ENCODE results near the gene PPFIA1. TPM values are rescaled to one million over a fixed set of nuclear protein-coding genes. Genes with fewer than 3 reads are reported as not detected.

PPFIA1 gene
- total RNA-seq, 4 donors from 2014 or later = 34.9 to 141 (median 69.7) TPM

DNA sequence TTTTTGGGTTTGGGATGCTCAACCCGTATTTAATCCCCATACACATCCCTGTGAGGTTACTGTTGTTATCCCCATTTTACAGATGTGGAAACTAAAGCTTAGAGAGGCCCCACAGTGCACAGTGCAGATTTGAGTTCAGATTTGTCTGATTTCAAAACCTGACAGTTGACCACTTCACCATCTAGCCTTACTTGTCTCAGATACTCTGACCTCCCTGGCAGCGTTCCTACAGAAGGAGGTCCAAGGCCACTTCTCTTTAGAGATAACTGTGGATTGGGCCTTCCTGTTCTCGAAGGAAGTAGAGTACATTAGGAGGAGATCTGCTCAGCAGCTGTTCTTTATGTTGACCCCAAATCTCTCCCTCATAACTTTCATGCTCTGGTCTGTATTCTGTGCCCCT is 81.2 kb downstream of the PPFIA1 start:
- Histone ChIP-seq H3K4me1 (no peaks in the 10 kb centered on the region), H3K4me3 (no peak overlapping the region), H3K9me3 (no peaks in the 10 kb centered on the region), H3K27ac (no peak overlapping the region), H3K36me3 (peaks cover 83% of the 10 kb centered on the region), H3K27me3 (no peaks in the 10 kb centered on the region)
- DNase-seq (ENCODE audit: low spot score in 2 of 2) = no peak
- WGBS = 89% methylated on average over 3 of the region's 3 CpGs
- TF ChIP-seq EP300 (IDR thresholded peaks at IDR 0.05) (no peak), POLR2A (IDR thresholded peaks at IDR 0.05) (no peak), POLR2AphosphoS5 (IDR thresholded peaks at IDR 0.05) (no peak)
- TF ChIP-seq, protein P1, sequence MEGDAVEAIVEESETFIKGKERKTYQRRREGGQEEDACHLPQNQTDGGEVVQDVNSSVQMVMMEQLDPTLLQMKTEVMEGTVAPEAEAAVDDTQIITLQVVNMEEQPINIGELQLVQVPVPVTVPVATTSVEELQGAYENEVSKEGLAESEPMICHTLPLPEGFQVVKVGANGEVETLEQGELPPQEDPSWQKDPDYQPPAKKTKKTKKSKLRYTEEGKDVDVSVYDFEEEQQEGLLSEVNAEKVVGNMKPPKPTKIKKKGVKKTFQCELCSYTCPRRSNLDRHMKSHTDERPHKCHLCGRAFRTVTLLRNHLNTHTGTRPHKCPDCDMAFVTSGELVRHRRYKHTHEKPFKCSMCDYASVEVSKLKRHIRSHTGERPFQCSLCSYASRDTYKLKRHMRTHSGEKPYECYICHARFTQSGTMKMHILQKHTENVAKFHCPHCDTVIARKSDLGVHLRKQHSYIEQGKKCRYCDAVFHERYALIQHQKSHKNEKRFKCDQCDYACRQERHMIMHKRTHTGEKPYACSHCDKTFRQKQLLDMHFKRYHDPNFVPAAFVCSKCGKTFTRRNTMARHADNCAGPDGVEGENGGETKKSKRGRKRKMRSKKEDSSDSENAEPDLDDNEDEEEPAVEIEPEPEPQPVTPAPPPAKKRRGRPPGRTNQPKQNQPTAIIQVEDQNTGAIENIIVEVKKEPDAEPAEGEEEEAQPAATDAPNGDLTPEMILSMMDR (IDR thresholded peaks at IDR 0.05) = no peak

DNA sequence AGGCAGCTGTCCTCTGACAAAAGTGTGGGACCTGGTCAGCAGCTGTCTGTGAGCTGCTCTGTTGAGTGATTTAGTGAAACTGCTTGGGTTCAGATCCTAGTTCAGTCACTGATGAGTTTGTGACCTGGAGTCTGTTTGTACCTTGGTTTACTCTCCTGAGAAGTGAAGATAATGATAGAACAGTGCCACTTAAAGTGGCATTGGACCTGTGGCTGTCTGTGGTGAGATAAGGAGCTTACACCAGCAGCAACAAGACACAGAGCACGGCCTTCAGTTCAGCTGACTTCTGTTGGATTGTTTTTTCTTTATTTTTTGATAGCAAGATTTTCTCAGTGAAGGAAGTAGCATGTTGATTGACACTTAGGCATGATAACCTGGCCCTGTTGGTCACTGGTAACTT is 81.6 kb downstream of the PPFIA1 start:
- TF ChIP-seq, protein P1 (IDR thresholded peaks at IDR 0.05) = no peak
- no peak for TF ChIP-seq POLR2AphosphoS5 (IDR thresholded peaks at IDR 0.05)
- no peak for TF ChIP-seq POLR2A (IDR thresholded peaks at IDR 0.05)
- TF ChIP-seq EP300 (IDR thresholded peaks at IDR 0.05) = no peak
- H3K9me3 ChIP-seq = no peaks in the 10 kb centered on the region
- no peaks in the 10 kb centered on the region for H3K4me1 ChIP-seq
- no peak overlapping the region for H3K4me3 ChIP-seq
- H3K27ac ChIP-seq = no peak overlapping the region
- no peaks in the 10 kb centered on the region for H3K27me3 ChIP-seq
- 89% methylated on average over 1 of the region's 1 CpG for WGBS
- peaks cover 87% of the 10 kb centered on the region for H3K36me3 ChIP-seq
- no peak for DNase-seq (ENCODE audit: low spot score in 2 of 2)

DNA sequence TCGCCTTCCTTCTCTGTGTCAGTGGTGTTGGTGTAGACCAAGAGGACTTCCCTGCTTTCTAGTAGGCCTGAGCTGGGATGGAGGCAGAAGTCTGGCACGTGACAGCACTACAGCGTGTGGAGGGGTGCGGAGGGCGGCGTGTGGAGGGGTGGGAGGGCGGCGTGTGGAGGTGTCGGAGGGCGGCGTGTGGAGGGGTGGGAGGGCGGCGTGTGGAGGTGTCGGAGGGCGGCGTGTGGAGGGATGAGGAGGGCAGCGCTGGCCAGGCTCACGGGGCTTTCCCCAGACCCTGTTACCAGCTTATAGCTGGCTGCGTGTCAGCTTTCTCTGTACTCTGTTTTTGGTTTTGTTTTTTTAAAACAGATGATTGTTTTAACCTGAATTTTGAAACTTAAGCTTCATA is 82.1 kb downstream of the PPFIA1 start:
- TF ChIP-seq POLR2A (IDR thresholded peaks at IDR 0.05) (no peak), EP300 (IDR thresholded peaks at IDR 0.05) (no peak), POLR2AphosphoS5 (IDR thresholded peaks at IDR 0.05) (no peak)
- TF ChIP-seq, protein P1 (IDR thresholded peaks at IDR 0.05) = no peak
- Histone ChIP-seq H3K27ac (no peak overlapping the region), H3K4me3 (no peak overlapping the region), H3K9me3 (no peaks in the 10 kb centered on the region), H3K36me3 (peaks cover 87% of the 10 kb centered on the region), H3K4me1 (no peaks in the 10 kb centered on the region), H3K27me3 (no peaks in the 10 kb centered on the region)
- no peak for DNase-seq (ENCODE audit: low spot score in 2 of 2)
- 90% methylated on average over 19 of the region's 19 CpGs for WGBS

DNA sequence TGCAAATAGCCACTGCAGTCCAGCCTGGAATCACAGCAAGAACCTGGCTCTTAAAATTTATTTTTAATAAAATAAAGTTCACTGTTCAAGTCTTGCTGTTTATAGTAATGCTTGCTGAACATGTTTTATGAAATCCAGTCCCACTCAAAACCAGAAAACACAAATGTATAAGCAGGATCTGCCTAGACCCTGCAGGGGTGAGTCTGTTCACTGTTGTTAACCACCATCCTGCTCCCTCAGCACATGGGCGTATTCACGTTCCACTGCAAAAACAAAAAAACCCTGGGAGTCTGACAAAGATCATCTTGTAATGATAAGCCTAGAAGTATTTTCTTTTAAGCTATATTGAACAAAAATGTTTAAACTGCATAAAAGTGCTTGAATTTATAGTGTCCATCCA is 82.8 kb downstream of the PPFIA1 start:
- Histone ChIP-seq H3K4me1 (no peaks in the 10 kb centered on the region), H3K4me3 (no peak overlapping the region), H3K9me3 (no peaks in the 10 kb centered on the region), H3K36me3 (peaks cover 87% of the 10 kb centered on the region), H3K27me3 (no peaks in the 10 kb centered on the region), H3K27ac (no peak overlapping the region)
- no peak for TF ChIP-seq POLR2A (IDR thresholded peaks at IDR 0.05)
- TF ChIP-seq, protein P1 (IDR thresholded peaks at IDR 0.05) = no peak
- TF ChIP-seq POLR2AphosphoS5 (IDR thresholded peaks at IDR 0.05) = no peak
- TF ChIP-seq EP300 (IDR thresholded peaks at IDR 0.05) = no peak
- WGBS = 87% methylated on average over 2 of the region's 2 CpGs
- no peak for DNase-seq (ENCODE audit: low spot score in 2 of 2)

DNA sequence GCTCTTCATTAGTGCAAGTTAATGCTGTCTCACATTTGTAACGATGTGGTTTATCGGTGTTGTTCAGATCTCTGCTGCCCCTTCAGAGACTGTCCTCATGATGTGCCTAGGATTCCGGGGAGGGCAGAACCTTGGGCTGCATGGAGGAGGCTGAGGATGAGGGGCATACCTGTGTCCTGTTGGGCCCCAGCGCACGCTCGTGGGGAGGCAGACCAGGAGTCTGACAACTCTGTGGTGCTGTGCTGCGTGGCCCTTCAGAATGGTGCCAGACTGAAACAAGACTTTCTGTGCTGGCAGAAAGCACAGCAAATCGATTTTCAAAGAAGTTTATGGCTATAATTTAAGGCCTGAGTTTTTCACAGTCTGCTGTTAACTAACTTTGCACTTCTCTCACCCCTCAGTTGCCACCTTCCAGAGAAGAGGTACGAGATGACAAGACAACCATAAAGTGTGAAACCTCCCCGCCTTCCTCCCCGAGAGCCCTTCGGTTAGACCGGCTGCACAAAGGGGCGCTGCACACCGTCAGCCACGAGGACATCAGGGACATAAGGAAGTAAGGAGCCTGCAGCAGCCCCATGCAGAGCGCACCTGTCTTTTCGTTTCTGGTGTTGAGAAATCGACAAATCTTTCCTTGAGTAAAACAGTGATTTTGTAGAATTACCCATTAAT is 83.5 kb downstream of the PPFIA1 start:
- Histone ChIP-seq H3K4me1 (no peaks in the 10 kb centered on the region), H3K27ac (no peak overlapping the region), H3K4me3 (no peak overlapping the region), H3K36me3 (peaks cover 87% of the 10 kb centered on the region), H3K9me3 (no peaks in the 10 kb centered on the region), H3K27me3 (no peaks in the 10 kb centered on the region)
- WGBS = 87% methylated on average over 16 of the region's 19 CpGs
- DNase-seq (ENCODE audit: low spot score in 2 of 2) = no peak
- TF ChIP-seq EP300 (IDR thresholded peaks at IDR 0.05) (no peak), POLR2AphosphoS5 (IDR thresholded peaks at IDR 0.05) (no peak), POLR2A (IDR thresholded peaks at IDR 0.05) (no peak)
- TF ChIP-seq, protein P1 (IDR thresholded peaks at IDR 0.05) = no peak
